Mucosa of rectum (tissue), 2 donors: Measurements from ENCODE around the gene MATCAP1.

Experiments
- H3K27ac ChIP-seq, 2 donors: one replicate each; pipeline ENCODE4 v1.7.0; 2013; ENCODE audit warnings: inconsistent platforms in 2 of 2, low read depth in 2 of 2, low read length in 2 of 2
- H3K27me3 ChIP-seq, 2 donors: one replicate each; pipeline ENCODE4 v1.7.0; 2013; ENCODE audit warnings: low read length in 2 of 2; ENCODE audit not compliant: control insufficient read depth in 2 of 2, insufficient read depth in 2 of 2
- H3K36me3 ChIP-seq, 2 donors: one replicate each; pipeline ENCODE4 v1.7.0; 2013; ENCODE audit warnings: low read length in 2 of 2; ENCODE audit not compliant: control insufficient read depth in 2 of 2, insufficient read depth in 2 of 2
- H3K4me1 ChIP-seq, 2 donors: one replicate each; pipeline ENCODE4 v1.7.0; 2013; ENCODE audit warnings: low read length in 2 of 2, mild to moderate bottlenecking in 1 of 2; ENCODE audit not compliant: control insufficient read depth in 2 of 2, insufficient read depth in 2 of 2
- H3K4me3 ChIP-seq, 2 donors: one replicate each; pipeline ENCODE4 v1.7.0; 2013; ENCODE audit warnings: low read length in 2 of 2
- H3K9ac ChIP-seq, 2 donors: one replicate each; pipeline ENCODE4 v1.7.0; 2013; ENCODE audit warnings: low read length in 2 of 2, low read depth in 1 of 2, mild to moderate bottlenecking in 1 of 2
- H3K9me3 ChIP-seq, 2 donors: one replicate each; pipeline ENCODE4 v1.7.0; 2013; ENCODE audit warnings: low read length in 2 of 2; ENCODE audit not compliant: control insufficient read depth in 2 of 2
- donor health status: healthy.
- donor health status: Normal muscosa, but diverticular disease.

The MATCAP1 gene

DNA sequence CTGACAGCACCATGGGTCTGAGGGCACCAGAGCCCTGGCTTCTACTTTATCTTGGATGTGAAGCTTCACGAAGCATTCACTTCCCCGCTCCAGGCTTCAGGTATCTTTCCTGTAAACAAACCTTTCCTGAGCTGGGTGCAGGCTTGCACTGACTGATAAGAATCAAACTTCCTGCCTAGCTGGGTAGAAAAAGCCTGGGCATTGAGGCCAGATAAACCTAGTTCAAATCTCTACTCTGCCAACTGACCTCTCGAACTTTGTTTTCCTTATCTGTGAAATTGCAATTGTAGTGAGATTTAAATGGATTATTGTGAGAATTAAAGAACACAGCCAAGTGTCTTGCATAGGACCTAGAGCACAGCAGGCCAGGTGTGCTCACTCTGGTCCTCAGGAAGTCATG is 40.2 kb upstream of the MATCAP1 start:
- H3K4me3 ChIP-seq: no peak overlapping the region
- H3K27me3 ChIP-seq: no peaks in the 10 kb centered on the region
- H3K9me3 ChIP-seq: no peaks in the 10 kb centered on the region
- H3K36me3 ChIP-seq: peaks cover 9% of the 10 kb centered on the region in 2 donors
- no peak overlapping the region for H3K27ac ChIP-seq
- no peak overlapping the region for H3K9ac ChIP-seq
- peaks cover 15 to 17% of the 10 kb centered on the region in 2 donors for H3K4me1 ChIP-seq

DNA sequence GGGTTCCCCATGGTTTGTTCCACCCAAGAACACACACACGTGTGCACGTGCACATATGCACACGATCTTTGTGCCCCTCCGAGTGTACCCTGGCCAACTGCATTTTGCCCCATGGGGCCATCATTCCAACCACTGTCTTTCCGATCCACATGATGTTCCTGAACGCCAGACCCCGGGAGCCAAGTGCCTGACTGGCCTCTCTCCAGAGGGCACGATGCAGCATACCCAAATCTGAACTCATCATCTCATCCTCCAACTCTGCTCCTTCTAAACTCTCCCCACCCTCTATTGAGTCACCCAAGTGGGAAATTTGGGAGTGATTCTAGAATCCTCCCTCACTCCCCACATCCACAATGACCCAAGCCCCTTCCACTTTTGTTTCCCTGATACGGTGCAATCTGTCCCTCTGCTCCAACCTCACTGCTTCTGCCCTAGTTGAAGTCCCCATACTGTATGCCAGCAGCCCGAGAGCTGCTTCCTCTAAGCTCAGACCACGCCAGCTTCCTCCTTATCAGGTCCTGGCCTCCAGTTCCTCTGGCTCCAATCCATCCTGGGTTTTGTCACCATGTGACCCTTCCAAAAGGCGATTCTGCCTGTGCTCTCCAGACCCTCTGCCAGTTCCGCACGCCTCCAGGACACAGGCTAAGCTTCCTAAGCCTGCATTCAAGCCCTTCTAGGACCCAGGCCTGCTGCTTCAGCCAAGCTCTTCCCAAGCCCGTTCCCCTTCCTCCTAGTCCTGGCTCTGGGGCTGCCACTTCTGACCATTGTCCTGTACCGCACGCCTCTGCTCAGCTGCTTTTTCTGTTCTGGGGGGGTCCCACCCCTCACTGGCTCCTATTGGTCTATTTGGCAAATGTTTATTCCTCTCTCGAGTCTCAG is 33.1 kb upstream of the MATCAP1 start:
- no peaks in the 10 kb centered on the region for H3K36me3 ChIP-seq
- H3K9ac ChIP-seq: no peak overlapping the region
- H3K9me3 ChIP-seq: no peaks in the 10 kb centered on the region
- no peaks in the 10 kb centered on the region for H3K27me3 ChIP-seq
- peaks cover 0 to 2% of the 10 kb centered on the region in 2 donors for H3K4me1 ChIP-seq
- no peak overlapping the region for H3K4me3 ChIP-seq
- no peak overlapping the region for H3K27ac ChIP-seq

DNA sequence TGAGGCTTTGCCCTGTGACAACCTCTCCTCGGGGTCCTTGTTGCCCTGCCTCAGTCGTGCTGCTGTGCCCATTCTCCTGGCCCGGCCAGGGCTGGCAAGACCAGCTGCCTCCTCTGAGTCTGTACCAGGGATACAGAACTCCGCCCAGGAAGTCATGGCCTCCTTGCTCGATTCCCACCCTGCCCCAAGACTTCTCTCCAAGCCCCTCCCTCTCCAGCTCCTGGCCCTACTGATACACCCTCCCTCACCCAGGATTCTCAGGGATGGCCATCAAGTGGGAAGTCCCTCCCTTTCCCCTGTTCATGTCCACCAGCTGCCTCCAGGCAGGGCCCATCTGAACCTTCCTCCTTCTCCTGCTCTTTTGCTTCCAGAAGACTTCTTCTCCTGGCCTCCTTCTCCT is 31.9 kb upstream of the MATCAP1 start:
- Histone ChIP-seq H3K9ac (no peak overlapping the region), H3K27ac (no peak overlapping the region), H3K4me1 (peaks cover 0 to 2% of the 10 kb centered on the region in 2 donors), H3K27me3 (no peaks in the 10 kb centered on the region), H3K36me3 (no peaks in the 10 kb centered on the region), H3K4me3 (no peak overlapping the region), H3K9me3 (no peaks in the 10 kb centered on the region)

DNA sequence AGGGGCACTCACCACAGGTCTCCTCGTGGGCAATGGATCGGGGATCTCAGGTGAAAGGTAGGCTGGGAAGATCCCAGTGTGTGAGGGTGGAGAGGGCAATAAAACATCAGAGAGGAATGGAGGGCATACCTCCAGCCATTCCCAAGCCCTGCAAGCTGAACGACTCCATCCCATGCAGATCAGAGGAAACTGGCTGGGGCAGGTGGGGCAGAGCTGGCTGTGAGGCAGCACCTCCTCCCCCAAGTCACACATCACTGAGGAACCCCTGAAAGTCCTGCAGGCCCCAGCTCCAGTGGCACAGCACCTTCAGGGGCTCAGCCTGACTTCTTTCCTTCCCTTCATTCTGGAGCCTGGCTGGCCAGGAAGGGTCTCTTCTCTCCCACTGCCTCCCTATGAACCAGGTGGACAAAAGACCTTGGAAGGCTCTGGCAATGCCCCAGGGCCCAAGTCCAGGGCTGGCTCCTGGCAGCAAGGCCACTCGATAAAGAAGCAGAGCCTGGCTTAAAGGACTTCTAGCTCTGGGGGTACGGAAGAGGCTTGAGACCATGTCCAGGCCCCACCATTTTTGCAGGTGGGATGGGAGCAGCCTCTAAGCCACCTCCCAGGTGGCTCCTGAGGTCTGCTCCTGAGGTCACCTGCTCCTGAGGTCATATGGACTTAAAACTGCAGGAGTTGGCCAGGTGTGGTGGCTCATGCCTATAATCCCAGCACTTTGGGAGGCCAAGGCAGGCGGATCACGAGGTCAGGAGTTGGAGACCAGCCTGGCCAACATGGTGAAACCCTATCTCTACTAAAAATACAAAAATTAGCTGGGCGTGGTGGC is 29.6 kb upstream of the MATCAP1 start:
- Histone ChIP-seq H3K9ac (no peak overlapping the region), H3K27me3 (no peaks in the 10 kb centered on the region), H3K27ac (no peak overlapping the region), H3K4me3 (no peak overlapping the region), H3K4me1 (peaks cover 0 to 2% of the 10 kb centered on the region in 2 donors), H3K9me3 (no peaks in the 10 kb centered on the region), H3K36me3 (no peaks in the 10 kb centered on the region)

DNA sequence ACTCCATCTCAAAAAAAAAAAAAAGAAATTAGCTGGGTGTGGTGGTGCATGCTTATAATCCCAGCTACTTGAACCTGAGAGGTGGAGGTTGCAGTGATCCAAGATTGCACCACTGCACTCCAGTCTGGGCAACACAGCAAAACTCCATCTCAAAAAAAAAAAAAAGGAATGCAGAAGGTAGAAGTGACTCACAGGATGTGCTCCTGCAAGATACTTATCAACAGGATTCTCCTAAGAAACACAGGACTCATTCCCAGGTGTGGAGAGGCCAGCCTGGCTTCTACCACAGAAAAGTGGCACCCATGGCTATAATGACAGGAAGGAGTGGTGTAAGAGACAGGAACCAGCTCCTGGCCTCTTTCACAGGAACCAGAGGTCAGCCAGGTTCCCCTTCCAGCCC is 29.0 kb upstream of the MATCAP1 start:
- Histone ChIP-seq H3K4me3 (no peak overlapping the region), H3K27me3 (no peaks in the 10 kb centered on the region), H3K4me1 (peaks cover 0 to 2% of the 10 kb centered on the region in 2 donors), H3K36me3 (no peaks in the 10 kb centered on the region), H3K9ac (no peak overlapping the region), H3K9me3 (no peaks in the 10 kb centered on the region), H3K27ac (no peak overlapping the region)

DNA sequence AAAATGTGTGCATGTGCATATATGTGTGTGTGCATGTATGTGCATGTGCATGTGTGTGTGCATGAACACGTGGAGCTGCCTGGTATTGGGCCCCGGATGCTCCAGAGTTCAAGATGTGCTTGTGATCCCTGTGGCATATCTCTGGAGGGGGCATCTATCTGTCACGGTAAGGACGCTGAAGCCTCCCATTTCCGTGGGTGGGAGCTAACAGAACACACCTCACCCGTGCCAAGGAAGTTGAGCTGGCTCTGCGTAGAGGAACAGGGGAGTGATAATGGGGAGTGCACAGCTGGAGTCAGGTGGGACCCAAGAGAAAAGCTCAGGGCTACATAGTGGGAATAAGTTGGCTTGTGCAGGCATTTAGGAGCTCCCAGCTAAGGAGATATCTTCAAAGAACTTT is 27.9 kb upstream of the MATCAP1 start:
- H3K9ac ChIP-seq: no peak overlapping the region
- no peaks in the 10 kb centered on the region for H3K36me3 ChIP-seq
- H3K4me3 ChIP-seq: no peak overlapping the region
- H3K4me1 ChIP-seq: peaks cover 0 to 2% of the 10 kb centered on the region in 2 donors
- no peaks in the 10 kb centered on the region for H3K9me3 ChIP-seq
- H3K27ac ChIP-seq: no peak overlapping the region
- H3K27me3 ChIP-seq: no peaks in the 10 kb centered on the region

DNA sequence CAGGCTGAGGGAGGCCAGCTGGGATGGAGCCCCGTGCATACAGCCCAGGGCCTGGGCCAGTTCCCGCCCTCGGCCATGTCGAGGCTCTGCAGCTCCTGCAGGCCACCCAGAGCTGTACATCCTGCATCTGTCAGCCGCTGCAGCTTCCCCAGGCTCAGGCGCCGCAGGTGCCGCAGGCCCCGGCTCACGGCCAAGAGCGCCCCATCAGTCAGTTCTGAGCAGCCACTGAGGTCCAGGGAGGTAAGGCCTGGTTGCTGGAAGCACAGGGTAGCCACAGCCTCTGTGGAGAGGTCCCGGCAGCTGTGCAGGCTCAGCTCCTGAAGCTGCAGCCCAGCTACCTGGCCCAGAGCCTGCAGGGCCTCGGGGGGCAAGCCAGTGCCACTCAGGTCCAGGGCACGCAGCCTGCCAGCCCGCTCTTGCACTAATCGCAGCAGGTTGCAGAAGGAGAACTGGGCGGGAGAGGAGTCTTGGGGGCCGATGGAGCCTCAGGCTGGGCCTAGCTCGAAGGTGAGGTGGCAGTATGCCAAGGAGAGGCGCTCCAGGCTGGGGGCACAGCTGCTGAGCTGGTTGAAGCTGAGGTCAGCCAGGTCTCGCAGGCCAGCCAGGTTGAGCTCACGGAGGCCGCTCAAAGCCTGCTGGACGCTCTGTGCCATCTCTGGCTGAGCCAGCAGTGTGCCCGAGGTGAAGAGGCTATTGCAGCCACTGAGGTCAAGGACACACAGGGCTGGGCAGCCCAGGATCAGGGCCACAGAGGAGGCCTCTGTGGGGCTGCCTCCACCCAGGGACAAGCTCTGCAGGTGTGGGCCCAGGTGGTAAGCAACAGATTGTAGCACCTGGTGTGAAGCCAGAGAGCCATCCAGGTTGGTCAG is 26.5 kb upstream of the MATCAP1 start:
- Histone ChIP-seq H3K4me1 (peaks cover 0 to 2% of the 10 kb centered on the region in 2 donors), H3K36me3 (no peaks in the 10 kb centered on the region), H3K27ac (no peak overlapping the region), H3K27me3 (no peaks in the 10 kb centered on the region), H3K4me3 (no peak overlapping the region), H3K9me3 (no peaks in the 10 kb centered on the region), H3K9ac (no peak overlapping the region)

DNA sequence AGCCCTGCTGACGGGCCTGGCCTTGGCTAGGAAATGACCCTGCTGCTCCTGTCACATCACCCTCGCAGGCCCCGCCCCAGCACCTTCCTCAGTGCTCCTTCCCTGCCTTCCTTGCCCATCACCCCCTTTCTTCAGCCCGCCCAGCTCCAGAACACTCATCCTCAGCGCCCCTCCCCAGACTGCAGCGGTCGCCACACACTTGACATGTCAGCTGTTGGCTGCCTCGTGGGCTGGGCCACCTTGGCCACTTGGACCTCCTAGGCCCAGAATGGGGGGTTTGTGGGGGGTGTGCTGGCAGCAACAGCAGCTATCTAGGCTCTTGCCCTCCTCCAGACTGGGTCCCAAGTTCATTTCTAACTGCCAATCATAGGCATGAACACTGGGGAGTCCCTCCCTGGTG is 25.8 kb upstream of the MATCAP1 start:
- Histone ChIP-seq H3K4me3 (no peak overlapping the region), H3K9ac (no peak overlapping the region), H3K27me3 (no peaks in the 10 kb centered on the region), H3K27ac (no peak overlapping the region), H3K36me3 (no peaks in the 10 kb centered on the region), H3K4me1 (peaks cover 0 to 2% of the 10 kb centered on the region in 2 donors), H3K9me3 (no peaks in the 10 kb centered on the region)

DNA sequence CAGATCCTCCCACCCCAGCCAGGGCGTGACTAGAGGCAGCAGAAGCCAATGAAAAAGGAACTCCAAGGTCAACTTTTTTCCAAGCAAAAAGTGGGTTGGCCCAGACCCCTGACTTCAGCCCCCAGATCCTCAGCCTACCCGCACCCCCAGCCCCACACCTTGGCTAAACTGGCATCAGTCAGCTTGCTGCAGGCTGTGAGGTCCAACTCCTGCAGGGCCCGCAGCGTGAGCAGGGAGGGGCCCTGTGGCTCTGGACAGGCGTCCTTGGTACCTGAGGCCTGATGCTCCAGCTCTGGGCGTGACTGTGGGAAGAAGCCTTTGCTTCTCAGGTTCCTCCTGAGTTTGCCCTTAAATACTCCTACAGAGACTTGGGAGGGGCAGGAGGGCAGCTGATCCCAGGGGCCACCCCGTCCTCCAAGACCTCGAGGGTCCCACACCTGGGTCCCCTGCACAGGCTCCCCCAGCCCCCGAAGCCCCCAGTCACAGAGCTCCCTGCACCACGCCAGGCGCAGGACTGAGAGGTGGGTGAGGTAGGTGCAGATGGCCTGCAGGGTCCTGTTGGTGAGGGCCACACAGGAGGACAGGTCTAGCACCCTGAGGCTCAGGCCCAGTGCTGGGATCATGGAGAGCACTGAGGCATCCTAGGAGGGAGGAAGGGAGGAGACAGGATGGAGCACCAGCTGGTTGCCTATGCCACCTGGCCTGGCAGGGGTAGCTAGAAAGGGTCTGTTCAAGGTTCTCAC is 24.6 kb upstream of the MATCAP1 start:
- Histone ChIP-seq H3K27ac (no peak overlapping the region), H3K9me3 (no peaks in the 10 kb centered on the region), H3K4me1 (no peaks in the 10 kb centered on the region), H3K9ac (no peak overlapping the region), H3K4me3 (no peak overlapping the region), H3K36me3 (peaks cover 2 to 6% of the 10 kb centered on the region in 2 donors), H3K27me3 (no peaks in the 10 kb centered on the region)
